ENCODE data around the gene FOXE3.

Gene FOXE3

GRCh38 chr1:47415728-47416318 is at the start of gene FOXE3:
Gene FOXE3 (plus strand): TSS chr1:47416285. CDS start chr1:47416316, 31 bp downstream.
- Histone ChIP-seq H3K27ac (ENCODE audit: low read depth, low read length) (no peak within 1 kb of the TSS), H3K36me3 (ENCODE audit: low read length) (no peaks in the 10 kb centered on the region), H4K20me1 (ENCODE audit: low read depth, low read length) (no peaks in the 10 kb centered on the region), H3K9ac (ENCODE audit: low read length) (no peak within 1 kb of the TSS), H3K9me3 (ENCODE audit: insufficient read depth, low read length) (no peaks in the 10 kb centered on the region), H3F3A (ENCODE audit: insufficient read depth) (no peaks in the 10 kb centered on the region), H3K79me2 (ENCODE audit: insufficient read depth, low read length) (no peaks in the 10 kb centered on the region), H3K4me2 (ENCODE audit: low read depth, low read length, poor library complexity, severe bottlenecking) (no peak within 1 kb of the TSS), H2AFZ (ENCODE audit: low read depth, low read length, severe bottlenecking) (no peak within 1 kb of the TSS), H3K9me2 (replicated peaks; ENCODE audit: insufficient read depth, low read length) (no peaks in the 10 kb centered on the region), H3K4me3 (ENCODE audit: insufficient read depth, low read length, poor library complexity, severe bottlenecking) (no peak within 1 kb of the TSS), H3K27me3 (ENCODE audit: low read length) (no peaks in the 10 kb centered on the region)
- TF ChIP-seq EZH2phosphoT487 (conservative IDR thresholded peaks at IDR 0.05; ENCODE audit: low read length) (no peak), CTCF (IDR thresholded peaks at IDR 0.05; ENCODE audit: insufficient read depth, low read length, poor library complexity, severe bottlenecking) (no peak)

GRCh38 chr1:47367651-47368050 is 48.4 kb upstream of the FOXE3 start:
- Histone ChIP-seq H3K9ac (ENCODE audit: low read length) (no peak overlapping the region), H3K79me2 (ENCODE audit: insufficient read depth, low read length) (peaks cover 25% of the 10 kb centered on the region), H3F3A (ENCODE audit: insufficient read depth) (no peaks in the 10 kb centered on the region), H3K4me3 (ENCODE audit: insufficient read depth, low read length, poor library complexity, severe bottlenecking) (no peak overlapping the region), H4K20me1 (ENCODE audit: low read depth, low read length) (no peaks in the 10 kb centered on the region), H3K4me2 (ENCODE audit: low read depth, low read length, poor library complexity, severe bottlenecking) (no peak overlapping the region), H3K27ac (ENCODE audit: low read depth, low read length) (no peak overlapping the region), H3K9me2 (replicated peaks; ENCODE audit: insufficient read depth, low read length) (no peaks in the 10 kb centered on the region), H3K27me3 (ENCODE audit: low read length) (no peaks in the 10 kb centered on the region), H3K36me3 (ENCODE audit: low read length) (peaks cover 3% of the 10 kb centered on the region; the same call in 1 of the 2 replicates), H2AFZ (ENCODE audit: low read depth, low read length, severe bottlenecking) (no peak overlapping the region), H3K9me3 (ENCODE audit: insufficient read depth, low read length) (no peaks in the 10 kb centered on the region)
- TF ChIP-seq EZH2phosphoT487 (conservative IDR thresholded peaks at IDR 0.05; ENCODE audit: low read length) (no peak), CTCF (IDR thresholded peaks at IDR 0.05; ENCODE audit: insufficient read depth, low read length, poor library complexity, severe bottlenecking) (no peak)

GRCh38 chr1:47371016-47371517 is 45.0 kb upstream of the FOXE3 start:
- H3F3A ChIP-seq (ENCODE audit: insufficient read depth): no peaks in the 10 kb centered on the region
- H3K4me2 ChIP-seq (ENCODE audit: low read depth, low read length, poor library complexity, severe bottlenecking): no peak overlapping the region
- peaks cover 3% of the 10 kb centered on the region; the same call in 1 of the 2 replicates for H3K79me2 ChIP-seq (ENCODE audit: insufficient read depth, low read length)
- H3K4me3 ChIP-seq (ENCODE audit: insufficient read depth, low read length, poor library complexity, severe bottlenecking): no peak overlapping the region
- TF ChIP-seq CTCF (IDR thresholded peaks at IDR 0.05; ENCODE audit: insufficient read depth, low read length, poor library complexity, severe bottlenecking) (no peak), EZH2phosphoT487 (conservative IDR thresholded peaks at IDR 0.05; ENCODE audit: low read length) (no peak)
- no peaks in the 10 kb centered on the region for H3K9me3 ChIP-seq (ENCODE audit: insufficient read depth, low read length)
- H3K27me3 ChIP-seq (ENCODE audit: low read length): no peaks in the 10 kb centered on the region
- no peaks in the 10 kb centered on the region for H3K9me2 ChIP-seq (replicated peaks; ENCODE audit: insufficient read depth, low read length)
- peaks cover 23% of the 10 kb centered on the region; the same call in 1 of the 2 replicates for H3K36me3 ChIP-seq (ENCODE audit: low read length)
- no peak overlapping the region for H2AFZ ChIP-seq (ENCODE audit: low read depth, low read length, severe bottlenecking)
- no peak overlapping the region for H3K27ac ChIP-seq (ENCODE audit: low read depth, low read length)
- H4K20me1 ChIP-seq (ENCODE audit: low read depth, low read length): no peaks in the 10 kb centered on the region
- H3K9ac ChIP-seq (ENCODE audit: low read length): no peak overlapping the region
